Activated T-cell treated with anti-CD3 and anti-CD28 coated beads, Interleukin-2, amount 50 U/mL, for 24 hours (primary cell): ENCODE measurements around the gene HADH.
"Not testable (repeated sequence)": the region's sequence is repeated elsewhere in the genome, so short reads cannot be mapped to it uniquely, and the experiment has no call there.

Source experiments
- DNase-seq: peaks from one replicate; pipeline ENCODE4 v3.0.0-alpha.2; 2020
- H3K27ac Mint-ChIP-seq: 2 replicates; pipeline ENCODE4 v1.8.0; 2020; ENCODE audit warnings: mild to moderate bottlenecking, mixed read lengths
- H3K27me3 Mint-ChIP-seq: 2 replicates; pipeline ENCODE4 v1.8.0; 2020; ENCODE audit warnings: mixed read lengths
- H3K36me3 Mint-ChIP-seq: 2 replicates; pipeline ENCODE4 v1.8.0; 2020; ENCODE audit warnings: low read depth, mixed read lengths
- H3K4me1 Mint-ChIP-seq: 2 replicates; pipeline ENCODE4 v1.8.0; 2020; ENCODE audit warnings: low read depth, mixed read lengths
- H3K4me3 Mint-ChIP-seq: 2 replicates; pipeline ENCODE4 v1.8.0; 2020; ENCODE audit warnings: mild to moderate bottlenecking, moderate library complexity, mixed read lengths
- H3K9me3 Mint-ChIP-seq: 2 replicates; pipeline ENCODE4 v1.8.0; 2020; ENCODE audit warnings: mixed read lengths

The HADH gene

DNA sequence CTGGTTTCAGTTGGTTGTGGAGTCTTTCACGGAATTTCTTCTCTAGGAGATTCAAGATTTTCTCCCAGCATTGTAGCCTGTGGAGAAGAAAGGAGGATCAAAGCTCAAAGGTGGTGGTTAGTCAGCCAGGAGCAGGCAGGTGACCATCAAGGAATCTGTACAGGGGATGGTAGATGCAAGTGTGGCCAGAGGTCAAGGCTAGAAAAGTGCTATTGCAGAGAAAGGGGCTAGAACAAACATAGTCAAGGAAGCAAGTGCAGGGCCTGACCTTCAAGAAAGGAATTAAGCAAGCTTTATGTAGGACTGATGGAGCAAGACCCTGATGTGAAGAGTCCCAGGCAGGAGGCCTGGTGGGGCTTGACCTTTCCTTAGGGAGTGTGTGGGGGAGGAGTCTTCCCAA lies 16.1 kb downstream of the HADH start:
- Mint-ChIP-seq H3K9me3 (no peaks in the 10 kb centered on the region), H3K27me3 (no peaks in the 10 kb centered on the region), H3K4me1 (peaks cover 34% of the 10 kb centered on the region), H3K36me3 (peaks cover 9% of the 10 kb centered on the region), H3K27ac (no peak overlapping the region), H3K4me3 (no peak overlapping the region)
- DNase-seq, result no peak

- Mint-ChIP-seq H3K4me1 (peaks cover 34% of the 10 kb centered on the region), H3K36me3 (peaks cover 14% of the 10 kb centered on the region), H3K4me3 (no peak overlapping the region), H3K27ac (no peak overlapping the region), H3K27me3 (no peaks in the 10 kb centered on the region), H3K9me3 (no peaks in the 10 kb centered on the region)
- no peak for DNase-seq
Observed at GRCh38 chr4:108006361-108006760, 16.7 kb downstream of the HADH start.

- Mint-ChIP-seq H3K4me1 (peaks cover 30% of the 10 kb centered on the region), H3K4me3 (no peak overlapping the region), H3K27me3 (no peaks in the 10 kb centered on the region), H3K36me3 (peaks cover 30% of the 10 kb centered on the region), H3K27ac (no peak overlapping the region), H3K9me3 (no peaks in the 10 kb centered on the region)
- no peak for DNase-seq
Observed at GRCh38 chr4:108007984-108008383, 18.3 kb downstream of the HADH start.

- Mint-ChIP-seq H3K9me3 (no peaks in the 10 kb centered on the region), H3K27ac (no peak overlapping the region), H3K36me3 (peaks cover 34% of the 10 kb centered on the region), H3K4me1 (peaks cover 23% of the 10 kb centered on the region), H3K4me3 (no peak overlapping the region), H3K27me3 (no peaks in the 10 kb centered on the region)
- DNase-seq, result no peak
Observed at GRCh38 chr4:108008721-108009120, 19.0 kb downstream of the HADH start.

DNA sequence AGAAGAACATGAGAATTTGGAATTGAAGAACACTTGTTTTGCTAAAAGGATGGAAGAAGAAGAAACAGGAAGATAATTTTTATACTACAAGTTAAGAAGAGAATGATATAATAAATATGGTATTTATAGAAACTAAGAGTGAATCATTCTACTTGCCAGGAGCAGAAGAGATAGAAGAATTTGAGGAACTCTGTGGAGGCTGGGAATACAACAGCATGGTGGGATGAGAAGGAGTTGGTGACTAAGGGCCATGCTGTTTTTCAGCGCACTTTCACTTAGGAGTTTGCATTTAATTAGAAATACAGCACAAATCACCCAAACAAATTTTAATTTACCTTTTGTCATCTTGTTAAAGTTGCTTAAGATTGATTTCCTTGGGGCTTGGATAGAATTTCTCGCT lies 20.5 kb downstream of the HADH start:
- Mint-ChIP-seq H3K9me3 (no peaks in the 10 kb centered on the region), H3K4me1 (peaks cover 13% of the 10 kb centered on the region), H3K36me3 (peaks cover 44% of the 10 kb centered on the region), H3K27ac (no peak overlapping the region), H3K27me3 (no peaks in the 10 kb centered on the region), H3K4me3 (no peak overlapping the region)
- DNase-seq, result no peak

- not testable (repeated sequence) for H3K27me3 Mint-ChIP-seq, H3K4me3 Mint-ChIP-seq, H3K9me3 Mint-ChIP-seq, H3K4me1 Mint-ChIP-seq, DNase-seq, H3K27ac Mint-ChIP-seq
- peaks cover 64% of the 10 kb centered on the region for H3K36me3 Mint-ChIP-seq
Observed at GRCh38 chr4:108012382-108012781, 22.7 kb downstream of the HADH start.

DNA sequence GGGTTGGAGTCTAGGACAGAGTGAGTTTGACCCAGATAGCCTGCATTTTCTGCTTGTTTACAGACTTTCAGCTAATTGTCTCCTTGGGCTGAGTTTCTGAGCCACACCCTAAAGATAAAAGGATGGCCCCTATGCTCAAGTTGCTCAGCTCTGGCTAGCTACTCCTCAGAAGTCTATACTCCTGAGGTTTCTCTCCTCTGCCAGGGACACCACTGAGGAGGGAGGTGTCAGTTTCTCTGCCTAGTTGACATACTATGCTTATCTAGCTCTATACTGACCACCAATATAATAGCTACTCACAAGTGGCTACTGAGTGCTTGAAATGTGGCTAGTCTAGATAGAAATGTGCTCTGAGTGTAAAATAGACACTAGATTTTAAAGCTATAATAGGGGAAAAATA lies 23.6 kb downstream of the HADH start:
- Mint-ChIP-seq H3K9me3 (no peaks in the 10 kb centered on the region), H3K36me3 (peaks cover 70% of the 10 kb centered on the region)

DNA sequence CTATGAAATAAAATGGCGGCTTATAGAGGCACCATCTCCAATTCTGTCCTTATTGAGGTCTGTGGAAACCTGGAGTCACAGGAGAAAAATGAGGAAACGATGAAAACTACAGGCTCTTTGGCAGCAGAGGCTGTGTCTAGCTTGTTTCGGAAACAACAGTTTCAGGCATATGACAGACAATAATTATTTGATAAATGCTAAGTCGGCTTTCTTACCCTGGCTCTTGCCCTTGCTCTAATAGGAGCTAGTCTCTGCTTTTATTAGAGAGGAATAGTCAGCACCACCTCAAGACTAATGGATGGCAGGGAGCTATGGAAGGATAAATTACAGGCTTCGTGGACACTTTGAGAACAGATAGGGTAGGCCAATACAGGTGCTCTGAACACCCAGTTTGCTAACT lies 24.3 kb downstream of the HADH start:
- Mint-ChIP-seq H3K4me1 (peaks cover 5% of the 10 kb centered on the region), H3K27me3 (no peaks in the 10 kb centered on the region), H3K27ac (no peak overlapping the region), H3K4me3 (no peak overlapping the region), H3K36me3 (peaks cover 73% of the 10 kb centered on the region), H3K9me3 (no peaks in the 10 kb centered on the region)
- no peak for DNase-seq

More for the DNA sequence above, 23.6 kb downstream of the HADH start:
- no peak for DNase-seq
- Mint-ChIP-seq H3K27ac (no peak overlapping the region), H3K4me3 (no peak overlapping the region), H3K4me1 (no peaks in the 10 kb centered on the region), H3K27me3 (no peaks in the 10 kb centered on the region)

DNA sequence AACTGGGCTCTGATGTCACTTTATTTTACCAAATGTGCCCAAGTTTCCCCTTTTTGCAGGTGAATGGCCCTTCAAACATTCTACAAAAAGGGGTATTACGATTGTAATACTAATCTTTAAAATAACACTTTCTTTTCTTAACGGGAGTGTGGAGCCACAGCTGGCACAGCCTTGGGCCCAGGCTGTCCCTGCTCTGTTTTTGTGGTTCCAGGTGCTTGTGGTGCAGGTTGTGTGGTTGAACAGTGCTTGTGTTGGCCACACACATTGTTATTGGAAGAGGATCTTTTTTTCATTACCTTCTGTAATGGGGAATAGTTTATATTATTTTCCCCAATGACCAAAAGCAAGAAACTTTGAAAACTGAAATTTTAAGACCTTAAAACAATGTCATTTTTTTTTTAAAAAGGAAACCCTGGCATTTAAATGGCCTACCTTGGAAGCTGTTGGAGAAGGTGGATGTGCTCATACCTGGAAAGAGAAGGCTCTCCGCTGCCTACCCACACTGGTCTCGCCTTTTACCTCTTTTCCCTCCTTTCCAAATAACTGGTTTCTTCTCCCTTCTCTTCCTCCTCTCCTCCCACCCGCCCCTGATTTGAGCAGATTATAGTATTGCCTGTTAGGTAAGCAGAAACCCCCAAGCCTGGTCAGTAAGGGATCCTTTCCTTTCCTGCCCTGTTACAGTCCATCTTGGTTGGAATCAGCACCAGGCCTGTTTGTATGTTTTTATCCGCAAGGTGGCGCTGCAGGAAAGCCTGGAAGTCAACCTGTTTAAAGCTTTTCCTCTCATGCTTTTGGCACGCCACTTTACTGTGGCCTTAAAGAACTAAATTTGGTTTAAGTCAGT lies 28.6 kb downstream of the HADH start:
- H3K4me1 Mint-ChIP-seq, result peaks cover 12% of the 10 kb centered on the region
- DNase-seq, result peak; percentile 86
- no peaks in the 10 kb centered on the region for H3K9me3 Mint-ChIP-seq
- H3K27me3 Mint-ChIP-seq, result no peaks in the 10 kb centered on the region
- H3K36me3 Mint-ChIP-seq, result peaks cover 72% of the 10 kb centered on the region
- no peak overlapping the region for H3K27ac Mint-ChIP-seq
- no peak overlapping the region for H3K4me3 Mint-ChIP-seq

DNA sequence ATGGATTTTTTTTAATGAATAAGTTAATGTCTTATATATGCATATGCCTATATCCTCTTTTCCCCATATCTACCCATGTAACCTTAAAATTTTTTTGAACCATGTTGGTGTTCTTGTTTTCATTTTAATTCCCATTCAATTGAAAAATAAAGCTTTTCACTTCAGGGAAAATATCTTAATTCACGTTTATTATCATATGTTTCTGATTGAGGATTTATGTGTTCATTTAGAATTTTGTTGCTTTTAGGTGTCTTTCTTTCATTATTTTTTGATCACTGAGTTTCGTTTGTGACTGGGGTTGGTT lies 29.1 kb downstream of the HADH start:
- peaks cover 75% of the 10 kb centered on the region for H3K36me3 Mint-ChIP-seq
- H3K27ac Mint-ChIP-seq, result peak overlapping the region; percentile 32
- no peak overlapping the region for H3K4me3 Mint-ChIP-seq
- no peaks in the 10 kb centered on the region for H3K9me3 Mint-ChIP-seq
- peaks cover 12% of the 10 kb centered on the region for H3K4me1 Mint-ChIP-seq
- DNase-seq, result no peak
- H3K27me3 Mint-ChIP-seq, result no peaks in the 10 kb centered on the region

DNA sequence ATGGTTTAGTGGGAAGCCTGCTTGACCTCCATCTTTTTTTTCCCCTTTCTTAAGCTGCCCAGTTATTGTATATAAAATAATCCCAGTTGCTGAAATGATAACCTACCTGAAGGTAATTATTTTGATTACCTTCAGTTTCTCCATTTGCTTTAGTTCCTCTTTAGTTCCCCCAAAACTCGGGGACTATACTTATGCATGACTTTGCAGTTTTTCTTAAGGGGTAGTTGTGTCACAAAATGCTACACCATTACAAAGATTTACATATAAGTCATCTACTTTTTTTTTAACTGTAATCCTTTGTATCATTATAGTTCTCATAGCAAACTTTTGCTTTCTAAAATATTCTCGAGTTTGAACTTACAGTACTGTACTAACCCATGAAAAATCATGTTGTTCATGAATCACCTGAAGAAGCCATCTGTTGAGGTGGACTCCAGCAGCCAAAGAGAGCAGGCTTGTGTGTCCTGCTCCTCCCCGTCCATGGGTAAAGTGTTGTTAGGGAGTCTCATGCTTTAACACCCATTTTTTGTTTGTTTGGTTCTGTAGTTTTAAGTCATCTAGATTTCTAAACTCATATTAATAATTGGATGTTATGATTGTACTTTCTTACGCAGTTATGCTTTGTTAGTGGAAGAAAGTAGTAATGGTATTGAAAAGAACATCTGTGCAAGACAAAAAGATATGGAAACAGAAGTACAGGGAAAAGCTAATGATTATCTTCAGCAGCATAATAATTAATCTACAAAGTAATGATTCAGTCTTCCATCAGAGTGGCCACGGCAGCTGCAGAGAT lies 34.6 kb downstream of the HADH start:
- Mint-ChIP-seq H3K9me3 (no peaks in the 10 kb centered on the region), H3K4me1 (peaks cover 19% of the 10 kb centered on the region), H3K4me3 (no peak overlapping the region), H3K36me3 (peaks cover 79% of the 10 kb centered on the region), H3K27me3 (no peaks in the 10 kb centered on the region), H3K27ac (no peak overlapping the region)
- no peak for DNase-seq

DNA sequence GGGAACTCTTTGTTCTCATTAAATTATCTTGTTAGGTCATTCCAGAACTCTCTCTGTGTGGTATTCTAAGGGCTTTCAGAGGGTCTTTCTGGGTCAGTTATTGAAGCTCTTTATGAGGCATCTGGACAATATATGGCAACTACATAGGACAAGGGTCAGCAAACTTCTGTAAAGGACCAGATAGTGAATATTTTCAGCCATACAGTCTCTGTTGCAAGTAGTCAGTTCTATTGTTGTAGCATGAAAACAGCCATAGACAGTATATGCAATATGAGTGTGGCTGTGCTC lies 35.1 kb downstream of the HADH start:
- Mint-ChIP-seq H3K36me3 (peaks cover 76% of the 10 kb centered on the region), H3K9me3 (no peaks in the 10 kb centered on the region), H3K27me3 (no peaks in the 10 kb centered on the region), H3K27ac (no peak overlapping the region), H3K4me1 (peaks cover 20% of the 10 kb centered on the region), H3K4me3 (no peak overlapping the region)
- DNase-seq, result no peak

DNA sequence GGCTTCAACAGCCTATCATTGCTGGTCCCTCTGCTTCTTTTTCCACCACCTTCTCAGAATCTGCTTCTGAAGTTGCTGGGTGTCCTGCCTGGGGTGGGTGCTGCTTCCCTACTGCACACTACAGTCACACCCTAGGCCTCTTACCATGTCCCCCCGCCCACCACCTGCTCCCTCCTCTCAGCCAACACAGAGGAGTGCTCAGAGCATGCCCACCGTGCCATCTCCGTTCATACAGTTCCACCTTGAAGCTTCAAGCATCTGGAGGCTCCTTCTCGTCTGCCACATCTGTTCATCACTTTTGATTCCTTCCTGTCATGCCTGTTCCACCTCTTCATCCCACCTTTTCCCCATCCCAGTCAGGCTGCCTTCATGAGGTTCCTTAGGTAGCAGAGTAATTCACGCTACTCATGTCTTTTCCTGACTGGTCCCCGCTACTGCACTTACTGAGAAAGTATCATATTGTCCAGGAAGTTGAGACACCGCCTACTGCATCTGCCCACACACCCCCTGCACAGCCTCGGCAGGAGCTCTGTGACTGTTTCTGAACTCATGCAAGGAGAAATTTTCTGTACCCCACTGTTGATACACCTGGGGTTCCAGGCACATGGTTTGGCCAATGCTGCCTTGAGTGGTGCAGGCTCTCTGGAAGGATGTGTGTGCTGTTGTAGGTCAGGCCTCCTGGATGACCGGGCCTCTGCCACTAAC lies 39.5 kb downstream of the HADH start:
- no peaks in the 10 kb centered on the region for H3K27me3 Mint-ChIP-seq
- no peaks in the 10 kb centered on the region for H3K9me3 Mint-ChIP-seq
- peak; percentile 63 for DNase-seq
- H3K4me1 Mint-ChIP-seq, result peaks cover 61% of the 10 kb centered on the region
- H3K27ac Mint-ChIP-seq, result peak overlapping the region; percentile 93
- H3K4me3 Mint-ChIP-seq, result peak overlapping the region; percentile 53
- H3K36me3 Mint-ChIP-seq, result peaks cover 71% of the 10 kb centered on the region

- Mint-ChIP-seq H3K27ac (peak overlapping the region; percentile 93), H3K36me3 (peaks cover 71% of the 10 kb centered on the region), H3K9me3 (no peaks in the 10 kb centered on the region), H3K4me1 (peaks cover 66% of the 10 kb centered on the region), H3K4me3 (peak overlapping the region; percentile 53), H3K27me3 (no peaks in the 10 kb centered on the region)
- DNase-seq, result peak; percentile 59
Observed at GRCh38 chr4:108029731-108030130, 40.0 kb downstream of the HADH start.

- peaks cover 71% of the 10 kb centered on the region for H3K36me3 Mint-ChIP-seq
- peak overlapping the region; percentile 93 for H3K27ac Mint-ChIP-seq
- H3K4me1 Mint-ChIP-seq, result peaks cover 71% of the 10 kb centered on the region
- H3K27me3 Mint-ChIP-seq, result no peaks in the 10 kb centered on the region
- DNase-seq, result peak; percentile 70
- H3K4me3 Mint-ChIP-seq, result peak overlapping the region; percentile 8
- H3K9me3 Mint-ChIP-seq, result no peaks in the 10 kb centered on the region
Observed at GRCh38 chr4:108030332-108030731, 40.6 kb downstream of the HADH start.
